ENCODE measurements around the gene PLCD3.

PLCD3 gene

GRCh38 chr17:45150911-45151809 lies 18.8 kb upstream of the PLCD3 start:
- in situ Hi-C loops (cut with HindIII; ENCODE audit: low sequenced_read_pairs) = loop anchor here (10.0 kb wide), 1 partner anchor 234 kb away; no protein-coding TSS in a partner anchor

GRCh38 chr17:45149669-45150664 lies 17.7 kb upstream of the PLCD3 start:
- in situ Hi-C loops (cut with HindIII; ENCODE audit: low sequenced_read_pairs) = loop anchor here (10.0 kb wide), 1 partner anchor 235 kb away; no protein-coding TSS in a partner anchor

GRCh38 chr17:45149037-45149668 lies 16.8 kb upstream of the PLCD3 start:
- in situ Hi-C loops (cut with HindIII; ENCODE audit: low sequenced_read_pairs) = no loop called here

GRCh38 chr17:45148183-45149036 lies 16.1 kb upstream of the PLCD3 start, which contains the start of gene HEXIM1:
HEXIM1 (plus strand) TSS chr17:45148475; CDS start chr17:45149191, 716 bp downstream.
- in situ Hi-C loops (cut with HindIII; ENCODE audit: low sequenced_read_pairs) = no loop called here

GRCh38 chr17:45147581-45148182 lies 15.4 kb upstream of the PLCD3 start:
- in situ Hi-C loops (cut with HindIII; ENCODE audit: low sequenced_read_pairs) = no loop called here

GRCh38 chr17:45146890-45147580 lies 14.7 kb upstream of the PLCD3 start:
- in situ Hi-C loops (cut with HindIII; ENCODE audit: low sequenced_read_pairs) = no loop called here

GRCh38 chr17:45146592-45146889 lies 14.2 kb upstream of the PLCD3 start:
- in situ Hi-C loops (cut with HindIII; ENCODE audit: low sequenced_read_pairs) = no loop called here

- in situ Hi-C loops (cut with HindIII; ENCODE audit: low sequenced_read_pairs) = no loop called here
Observed at GRCh38 chr17:45146166-45146565, 13.9 kb upstream of the PLCD3 start.

GRCh38 chr17:45145035-45145389 lies 12.7 kb upstream of the PLCD3 start:
- in situ Hi-C loops (cut with HindIII; ENCODE audit: low sequenced_read_pairs) = no loop called here

- in situ Hi-C loops (cut with HindIII; ENCODE audit: low sequenced_read_pairs) = no loop called here
Observed at GRCh38 chr17:45144199-45145034, 12.1 kb upstream of the PLCD3 start.

GRCh38 chr17:45143767-45144198 lies 11.5 kb upstream of the PLCD3 start:
- in situ Hi-C loops (cut with HindIII; ENCODE audit: low sequenced_read_pairs) = no loop called here

- in situ Hi-C loops (cut with HindIII; ENCODE audit: low sequenced_read_pairs) = no loop called here
Observed at GRCh38 chr17:45143094-45143670, 10.9 kb upstream of the PLCD3 start.

GRCh38 chr17:45139533-45139920 lies 7.2 kb upstream of the PLCD3 start:
- in situ Hi-C loops (cut with HindIII; ENCODE audit: low sequenced_read_pairs) = no loop called here

GRCh38 chr17:45138911-45139532 lies 6.7 kb upstream of the PLCD3 start:
- in situ Hi-C loops (cut with HindIII; ENCODE audit: low sequenced_read_pairs) = no loop called here

- in situ Hi-C loops (cut with HindIII; ENCODE audit: low sequenced_read_pairs) = no loop called here
Observed at GRCh38 chr17:45137561-45138305, 5.4 kb upstream of the PLCD3 start.

GRCh38 chr17:45136846-45137560 lies 4.7 kb upstream of the PLCD3 start:
- in situ Hi-C loops (cut with HindIII; ENCODE audit: low sequenced_read_pairs) = no loop called here

All from endothelial cell of hepatic sinusoid (primary cell).